Left ventricle myocardium inferior (tissue), 1 donor: ENCODE measurements around the gene MYO1H. TPM values are rescaled to one million over a fixed set of nuclear protein-coding genes. Genes with fewer than 3 reads are reported as not detected.
"Not testable (repeated sequence)": the region's sequence is repeated elsewhere in the genome, so short reads cannot be mapped to it uniquely, and the experiment has no call there.

Source experiments
- DNase-seq: peaks from one replicate; pipeline ENCODE4 v3.0.0-alpha.2; 2020
- H3K27ac ChIP-seq: fragments of 200-600 bp; replicated peaks from 2 replicates; pipeline ENCODE4 v1.8.0; 2021
- H3K27me3 ChIP-seq: fragments of 200-600 bp; 2 replicates; pipeline ENCODE4 v1.8.0; 2021; ENCODE audit warnings: low read depth
- H3K36me3 ChIP-seq: fragments of 200-600 bp; 2 replicates; pipeline ENCODE4 v1.8.0; 2021
- H3K4me1 ChIP-seq: fragments of 200-600 bp; 2 replicates; pipeline ENCODE4 v1.8.0; 2021
- H3K4me3 ChIP-seq: fragments of 200-600 bp; 2 replicates; pipeline ENCODE4 v1.8.0; 2021; ENCODE audit warnings: mild to moderate bottlenecking, moderate library complexity
- H3K9me3 ChIP-seq: fragments of 200-600 bp; replicated peaks from 2 replicates; pipeline ENCODE4 v1.8.0; 2021
- CTCF ChIP-seq: fragments of 200-600 bp; IDR thresholded peaks from 2 replicates; pipeline ENCODE4 v1.8.0; 2021; ENCODE audit warnings: antibody characterized with exemption, mild to moderate bottlenecking, borderline replicate concordance
- intact Hi-C: fragments of 100-400 bp; cut with micrococcal nuclease; formaldehyde crosslinking; loops from one replicate; pipeline ENCODE4 v1.11.0; 2022
- total RNA-seq: library from RNA; stranded (reverse); fragmentation: NEBNext Ultra II Directional; extraction: Animal tissue kit (Norgen Biotek cat#: 25700); gene quantifications from one replicate; pipeline ENCODE4 v1.2.1, GENCODE V29; 2021
- donor health status: DM: no; HTN: yes; CAD: no; lungs with severe emphysema.

Gene MYO1H
- total RNA-seq, 1 donor from 2014 or later = 0.16 TPM

GRCh38 chr12:109393437-109394345 lies 46.0 kb downstream of the MYO1H start:
- DNase-seq = no peak
- H3K9me3 ChIP-seq = no peaks in the 10 kb centered on the region
- no peak overlapping the region for H3K27ac ChIP-seq
- H3K36me3 ChIP-seq = no peaks in the 10 kb centered on the region
- peak; percentile 94 for TF ChIP-seq CTCF
- no peaks in the 10 kb centered on the region for H3K4me1 ChIP-seq
- H3K27me3 ChIP-seq = peaks cover 11% of the 10 kb centered on the region
- no peak overlapping the region for H3K4me3 ChIP-seq
- intact Hi-C loops = no loop called here

GRCh38 chr12:109394891-109395290 lies 47.2 kb downstream of the MYO1H start:
- H3K27ac ChIP-seq = no peak overlapping the region
- no peaks in the 10 kb centered on the region for H3K9me3 ChIP-seq
- TF ChIP-seq CTCF = no peak
- H3K4me1 ChIP-seq = no peaks in the 10 kb centered on the region
- DNase-seq = no peak
- intact Hi-C loops = no loop called here
- no peak overlapping the region for H3K4me3 ChIP-seq
- H3K36me3 ChIP-seq = no peaks in the 10 kb centered on the region
- peaks cover 11% of the 10 kb centered on the region for H3K27me3 ChIP-seq

GRCh38 chr12:109404841-109405240 lies 57.1 kb downstream of the MYO1H start:
- H3K36me3 ChIP-seq, H3K4me1 ChIP-seq, DNase-seq, H3K27ac ChIP-seq, H3K4me3 ChIP-seq, H3K9me3 ChIP-seq, intact Hi-C loops: not testable (repeated sequence)
- peaks cover 17% of the 10 kb centered on the region for H3K27me3 ChIP-seq

- H3K4me1 ChIP-seq, H3K9me3 ChIP-seq, DNase-seq, H3K27ac ChIP-seq, intact Hi-C loops, H3K4me3 ChIP-seq, H3K36me3 ChIP-seq: not testable (repeated sequence)
- H3K27me3 ChIP-seq = peaks cover 13% of the 10 kb centered on the region
These were observed 58.4 kb downstream of the MYO1H start for GRCh38 chr12:109406147-109406546.

GRCh38 chr12:109418848-109419480 lies 71.3 kb downstream of the MYO1H start:
- no peak for TF ChIP-seq CTCF
- intact Hi-C loops = no loop called here
- no peaks in the 10 kb centered on the region for H3K4me1 ChIP-seq
- H3K4me3 ChIP-seq = no peak overlapping the region
- H3K27me3 ChIP-seq = peaks cover 34% of the 10 kb centered on the region
- H3K27ac ChIP-seq = no peak overlapping the region
- DNase-seq = no peak
- H3K9me3 ChIP-seq = no peaks in the 10 kb centered on the region
- no peaks in the 10 kb centered on the region for H3K36me3 ChIP-seq

- H3K4me3 ChIP-seq = no peak overlapping the region
- peaks cover 34% of the 10 kb centered on the region for H3K27me3 ChIP-seq
- TF ChIP-seq CTCF = no peak
- H3K4me1 ChIP-seq = no peaks in the 10 kb centered on the region
- intact Hi-C loops = loop anchor here (5.0 kb wide), 1 partner anchor 356 kb away; no protein-coding TSS in a partner anchor
- H3K36me3 ChIP-seq = no peaks in the 10 kb centered on the region
- DNase-seq = no peak
- no peaks in the 10 kb centered on the region for H3K9me3 ChIP-seq
- H3K27ac ChIP-seq = no peak overlapping the region
These were observed 73.8 kb downstream of the MYO1H start for GRCh38 chr12:109421355-109422087.
